ENCODE data around the gene CCND3.
"Not testable (repeated sequence)": the region's sequence is repeated elsewhere in the genome, so short reads cannot be mapped to it uniquely, and the experiment has no call there.

The CCND3 gene

DNA sequence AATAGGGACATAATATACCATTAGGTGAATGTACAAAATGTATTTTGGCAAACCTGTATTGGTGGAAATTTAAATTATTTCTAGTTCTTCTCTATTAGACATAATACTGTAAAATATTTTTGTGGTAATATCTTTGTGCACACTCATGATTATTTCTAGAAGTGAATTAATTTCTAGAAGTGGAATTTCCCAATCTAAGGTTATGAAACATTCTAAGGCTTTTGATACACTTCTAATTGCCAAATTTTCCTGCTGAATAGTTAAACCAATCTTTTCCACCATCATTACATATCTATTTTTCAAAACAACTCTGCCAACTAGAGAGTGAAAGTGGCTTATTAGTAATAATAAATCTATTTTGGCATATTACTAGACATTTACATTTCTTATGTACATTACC is 1.8 kb upstream of the CCND3 start:
- DNase-seq, result no peak

DNA sequence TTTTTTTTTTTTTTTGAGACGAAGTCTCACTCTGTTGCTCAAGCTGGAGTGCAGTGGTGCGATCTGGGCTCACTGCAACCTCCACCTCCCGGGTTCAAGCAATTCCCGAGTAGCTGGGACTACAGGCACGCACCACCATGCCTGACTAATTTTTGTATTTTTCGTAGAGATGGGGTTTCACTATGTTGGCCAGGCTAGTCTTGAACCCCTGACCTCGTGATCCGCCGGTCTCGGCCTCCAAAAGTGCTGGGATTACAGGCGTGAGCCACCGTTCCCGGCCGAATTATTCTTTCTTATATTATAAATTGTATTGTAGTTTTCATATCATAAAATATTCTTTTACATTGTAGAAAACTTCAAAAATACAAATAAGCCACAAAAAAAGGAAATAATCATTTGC is 1.3 kb upstream of the CCND3 start:
- DNase-seq, result not testable (repeated sequence)

DNA sequence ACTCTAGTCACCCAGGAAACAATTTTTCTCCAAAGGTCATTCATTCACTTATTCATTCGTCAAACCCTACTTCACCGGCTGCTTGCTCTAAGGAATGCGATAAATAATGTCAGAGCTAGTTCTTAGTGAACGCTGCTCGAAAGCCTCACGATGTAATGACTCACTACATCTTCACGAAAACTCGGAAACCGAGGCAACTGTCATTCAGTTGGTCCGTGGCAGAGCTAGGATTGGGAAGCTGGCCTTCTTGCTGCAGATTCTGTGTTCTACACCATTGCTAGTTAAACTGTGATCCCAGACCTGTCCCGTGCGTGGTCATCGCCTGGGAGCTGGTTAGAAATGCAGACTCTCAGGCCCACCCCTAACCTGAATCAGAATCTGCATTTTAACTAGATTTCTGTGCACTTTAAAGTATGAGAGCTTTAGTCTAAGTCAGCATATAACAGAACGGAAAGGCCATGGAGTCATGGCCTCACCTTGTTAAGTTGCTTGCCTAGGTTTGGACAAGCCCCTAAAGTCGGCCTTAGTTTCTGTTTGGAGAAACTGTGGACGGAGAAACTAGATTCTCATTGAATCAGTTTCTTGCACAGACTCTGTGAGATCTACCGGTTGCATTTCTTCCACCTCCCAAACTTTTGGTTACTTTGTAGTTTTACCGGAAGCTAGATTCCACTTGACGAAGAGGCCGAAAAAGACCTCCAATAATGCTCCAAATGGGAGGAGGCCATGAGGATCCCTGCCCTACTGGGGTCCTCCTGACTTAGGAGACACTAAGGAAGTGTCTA is 651 bp upstream of the CCND3 start:
- DNase-seq, result no peak

DNA sequence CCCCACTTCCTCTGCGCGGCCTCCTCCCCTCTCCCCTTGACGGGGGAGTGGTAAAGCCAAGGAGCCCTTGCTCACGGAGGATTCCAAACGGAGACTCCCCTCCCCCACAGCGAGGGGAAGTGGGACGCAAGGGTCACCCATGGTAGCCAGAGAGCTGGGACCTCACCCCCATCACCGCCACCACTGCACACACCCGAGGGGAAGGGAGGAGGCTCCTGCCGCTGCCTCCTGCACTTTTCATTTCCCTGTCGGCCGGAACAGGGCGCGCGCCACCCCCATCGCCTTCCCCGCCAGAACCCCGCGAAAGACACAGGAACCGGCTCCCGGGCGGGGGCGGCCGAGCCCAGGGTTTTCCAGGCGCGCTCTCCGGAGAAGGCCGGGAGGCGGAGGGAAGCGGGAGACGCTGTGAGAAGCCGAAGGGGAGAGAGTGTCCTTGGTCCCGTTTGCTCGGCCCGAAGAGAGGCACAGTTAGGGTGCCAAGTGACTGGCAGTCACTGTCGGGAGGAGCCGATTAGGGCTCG is 789 bp downstream of the CCND3 start:
- DNase-seq, result no peak

DNA sequence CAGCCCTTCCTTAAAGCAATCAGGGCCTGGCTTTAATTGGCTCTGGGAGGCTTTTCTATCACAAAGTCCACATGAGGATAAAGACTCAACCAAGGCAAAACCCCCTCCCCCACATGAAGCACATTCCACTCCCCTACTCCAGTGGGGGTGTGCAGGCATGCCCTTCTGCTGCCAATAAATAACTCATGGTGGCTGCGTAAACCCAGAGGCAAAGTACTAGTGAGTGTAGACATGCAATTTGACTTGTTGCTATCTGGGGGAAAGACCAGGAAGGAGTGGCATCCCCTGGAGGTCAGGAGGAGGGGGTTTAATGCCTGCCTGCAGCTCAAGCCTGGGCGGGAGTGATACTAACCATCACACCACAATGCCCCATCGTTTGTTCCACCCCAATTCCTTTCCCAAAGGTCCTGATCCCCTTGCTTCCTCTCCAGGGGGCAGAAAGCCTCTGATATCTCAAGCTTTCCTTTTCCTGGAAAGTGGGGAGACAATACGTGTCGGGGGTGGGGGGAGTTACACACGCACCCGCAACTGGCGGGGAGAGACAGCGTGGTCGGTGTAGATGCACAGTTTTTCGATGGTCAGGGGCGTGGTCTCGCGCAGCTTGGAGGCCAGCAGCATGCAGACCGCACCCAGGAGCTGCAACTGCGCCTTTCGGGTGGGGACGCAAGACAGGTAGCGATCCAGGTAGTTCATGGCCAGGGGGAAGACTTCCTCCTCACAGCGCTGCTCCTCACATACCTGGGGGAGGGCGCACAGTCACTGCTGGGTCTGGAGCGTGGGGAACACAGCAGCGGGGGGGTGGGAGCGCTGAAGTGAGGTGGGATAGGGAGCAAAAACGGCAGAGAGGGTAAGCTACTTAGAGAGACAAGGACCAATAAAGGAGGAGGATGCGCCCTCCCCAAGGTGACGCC is 1.5 kb downstream of the CCND3 start:
- DNase-seq, result no peak

DNA sequence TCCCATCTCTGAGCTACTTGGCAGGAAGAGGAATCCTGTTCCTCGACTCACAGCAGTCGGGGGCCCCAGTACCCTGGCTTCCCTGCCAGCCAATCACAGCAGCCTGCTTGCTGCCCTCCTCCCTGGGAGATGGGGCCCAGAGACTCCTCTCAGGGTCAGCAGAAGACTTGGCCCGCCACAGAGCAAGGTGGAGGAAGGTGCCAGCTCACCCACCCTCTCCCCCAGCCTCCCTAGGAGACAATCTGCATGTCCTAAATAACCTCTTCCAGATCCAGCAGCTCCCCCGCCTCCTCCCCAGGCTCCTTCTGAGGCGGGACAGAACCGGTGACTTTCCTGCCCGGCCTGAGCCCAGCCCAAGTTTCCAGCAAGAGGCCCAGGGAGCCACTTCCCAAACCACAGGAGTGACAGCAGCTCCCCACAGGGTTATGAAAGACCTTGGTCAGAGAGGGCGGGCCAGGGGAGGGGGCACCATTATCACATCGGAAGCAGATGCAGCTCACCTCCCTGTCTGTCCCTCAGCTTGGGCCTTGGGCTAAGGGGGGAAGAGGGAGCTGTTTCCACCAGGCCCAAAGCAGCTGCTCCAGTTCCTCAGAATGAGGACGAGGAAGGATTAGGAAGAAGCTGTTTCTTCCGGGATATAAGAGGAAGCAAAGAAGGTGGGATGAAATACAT is 2.3 kb downstream of the CCND3 start:
- DNase-seq, result no peak

DNA sequence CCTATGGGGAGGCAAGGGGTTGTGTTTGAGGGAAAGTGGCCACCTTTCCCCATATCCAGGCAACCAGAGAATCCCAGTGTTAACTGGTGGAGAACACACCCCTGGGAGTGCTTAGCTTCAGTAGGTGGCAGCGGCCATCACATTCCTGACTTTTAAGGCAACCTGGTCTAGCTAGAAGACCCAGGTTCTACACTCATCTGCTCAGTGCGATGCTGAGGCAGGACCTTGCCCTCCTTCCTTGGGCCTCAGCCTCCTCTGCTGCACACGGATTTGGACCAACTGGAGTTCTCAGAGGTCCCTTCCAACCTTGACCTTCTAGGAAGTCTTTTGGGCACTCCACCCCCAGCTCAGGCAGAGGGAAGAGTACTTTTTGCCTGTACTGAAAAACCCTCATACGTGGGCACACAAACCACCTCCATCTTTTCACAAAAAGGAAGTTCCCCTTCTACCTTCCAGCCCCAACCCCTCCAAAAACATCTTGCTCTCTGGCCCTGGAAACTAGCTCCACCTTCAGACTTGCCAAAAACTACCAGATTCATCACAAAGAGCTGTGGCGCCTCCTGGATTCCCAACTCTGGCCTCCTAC is 2.9 kb downstream of the CCND3 start:
- no peak for DNase-seq

DNA sequence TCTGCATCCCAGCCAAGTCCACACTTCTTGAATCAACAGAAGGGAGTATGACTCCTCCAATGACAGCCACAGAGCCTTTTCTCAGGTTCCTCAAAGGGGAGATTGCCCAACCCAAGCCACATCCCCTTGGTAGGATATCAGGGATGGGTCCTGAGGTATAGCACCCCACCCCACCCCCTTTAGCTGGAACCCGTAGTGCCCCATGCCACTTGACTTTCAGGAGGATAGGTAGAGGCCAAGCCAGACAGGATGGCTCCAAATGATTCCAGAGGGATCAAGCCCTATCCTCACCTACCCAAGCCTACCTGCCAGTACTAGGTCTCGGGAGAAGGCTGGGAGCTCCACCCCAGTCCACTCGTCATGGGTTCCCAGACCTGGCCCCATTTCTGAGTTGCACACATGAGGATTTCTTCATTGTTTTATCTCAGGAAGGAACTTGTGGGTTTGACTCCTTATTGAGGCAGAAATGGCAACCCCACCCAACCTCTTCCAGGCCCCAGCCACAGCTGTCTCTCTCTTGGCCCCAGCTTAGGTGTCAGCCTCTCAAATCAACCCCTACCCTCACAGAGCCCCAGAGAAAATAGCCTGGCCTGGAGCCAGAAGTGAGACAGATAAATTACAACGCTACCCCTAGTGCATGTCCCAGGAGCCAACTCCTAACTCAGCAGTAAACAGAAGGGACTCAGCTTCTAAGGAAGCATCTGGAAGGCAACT is 3.6 kb downstream of the CCND3 start:
- DNase-seq, result no peak

DNA sequence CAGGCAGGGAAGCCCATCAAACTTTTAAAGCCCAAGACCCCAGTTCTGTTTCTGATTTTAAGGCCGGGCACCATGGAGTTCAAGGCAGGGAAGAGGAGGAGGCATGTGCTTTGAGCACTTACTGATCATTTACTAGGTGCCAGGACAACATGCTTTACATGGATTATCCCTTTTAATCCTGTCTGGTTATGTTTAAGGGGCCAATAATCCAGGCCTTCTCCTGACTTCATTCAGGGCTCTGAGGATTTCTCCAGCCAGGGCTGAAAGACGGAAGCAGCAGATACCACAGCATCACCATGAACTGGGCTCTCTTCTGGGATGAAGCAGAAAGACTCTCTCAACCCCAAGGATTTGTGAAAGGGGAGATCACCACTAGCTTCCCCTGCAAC is 4.1 kb downstream of the CCND3 start:
- DNase-seq, result no peak

DNA sequence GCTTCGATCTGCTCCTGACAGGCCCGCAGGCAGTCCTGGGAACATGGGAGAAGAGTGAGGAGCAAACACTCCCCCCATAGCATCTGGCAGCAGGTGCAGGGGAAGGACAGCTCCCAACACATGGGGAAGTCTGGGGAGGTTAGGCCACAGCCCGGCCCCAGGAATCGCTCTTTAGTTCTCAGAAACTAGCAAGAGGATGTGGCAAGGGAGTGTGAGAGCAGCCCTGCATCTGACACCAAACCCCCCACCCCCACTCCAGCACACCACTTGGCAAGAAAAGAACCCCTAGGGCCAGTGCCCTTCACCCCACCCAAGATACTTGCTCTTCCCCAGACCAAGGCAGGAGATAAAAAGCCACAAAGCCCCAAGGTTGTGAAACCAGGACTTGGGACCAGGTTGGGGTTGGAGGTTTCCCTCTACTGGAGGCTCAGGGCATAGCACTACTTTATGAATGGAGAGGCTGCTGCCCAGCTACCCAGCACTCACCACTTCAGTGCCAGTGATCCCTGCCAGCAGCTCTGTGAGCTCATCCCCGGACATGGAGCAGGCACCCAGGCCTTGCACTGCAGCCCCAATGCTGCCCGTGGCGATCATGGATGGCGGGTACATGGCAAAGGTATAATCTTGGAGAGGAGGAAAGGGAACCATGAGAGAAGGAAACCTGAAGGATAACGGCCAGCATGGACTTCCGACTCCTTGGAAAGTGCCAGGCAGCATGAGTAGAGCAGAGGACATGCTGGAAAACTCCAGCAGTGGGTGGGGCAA is 5.4 kb downstream of the CCND3 start:
- peak; percentile 24 for DNase-seq

DNA sequence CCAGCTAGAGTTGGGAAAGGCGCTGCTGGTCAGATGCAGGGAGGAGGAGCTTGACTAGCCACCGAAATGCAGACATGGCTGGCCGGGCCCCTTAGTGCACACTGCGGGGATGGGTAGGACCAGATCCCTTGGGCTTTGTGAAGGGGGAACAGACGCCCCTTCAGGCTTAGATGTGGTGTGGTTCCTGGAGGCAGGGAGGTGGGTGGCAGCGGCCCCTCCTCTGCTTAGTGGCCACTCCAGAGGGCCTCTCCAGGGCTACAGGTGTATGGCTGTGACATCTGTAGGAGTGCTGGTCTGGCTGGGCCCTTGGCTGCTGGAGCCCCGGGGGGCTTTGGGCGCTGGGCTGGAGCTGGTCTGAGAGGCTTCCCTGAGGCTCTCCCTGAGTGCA is 5.9 kb downstream of the CCND3 start:
- DNase-seq, result no peak

DNA sequence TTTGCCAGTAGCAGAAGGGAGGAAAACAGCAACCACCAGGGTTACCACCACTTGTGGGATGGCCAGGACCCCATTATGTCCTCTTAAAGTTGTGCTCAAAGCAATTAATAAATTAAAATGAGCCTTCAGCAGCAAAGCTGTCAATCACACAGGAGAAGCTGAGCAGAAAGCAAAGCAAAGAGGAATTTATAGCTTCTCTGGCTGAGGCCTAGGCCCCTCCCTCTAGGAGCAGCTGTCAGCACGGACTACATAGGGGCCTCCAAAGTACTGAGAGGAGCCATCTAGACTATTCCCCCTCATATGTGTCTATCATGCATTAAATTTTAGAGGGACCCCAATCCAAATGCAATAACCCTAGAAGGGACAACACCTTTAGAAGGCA is 6.4 kb downstream of the CCND3 start:
- DNase-seq, result no peak

DNA sequence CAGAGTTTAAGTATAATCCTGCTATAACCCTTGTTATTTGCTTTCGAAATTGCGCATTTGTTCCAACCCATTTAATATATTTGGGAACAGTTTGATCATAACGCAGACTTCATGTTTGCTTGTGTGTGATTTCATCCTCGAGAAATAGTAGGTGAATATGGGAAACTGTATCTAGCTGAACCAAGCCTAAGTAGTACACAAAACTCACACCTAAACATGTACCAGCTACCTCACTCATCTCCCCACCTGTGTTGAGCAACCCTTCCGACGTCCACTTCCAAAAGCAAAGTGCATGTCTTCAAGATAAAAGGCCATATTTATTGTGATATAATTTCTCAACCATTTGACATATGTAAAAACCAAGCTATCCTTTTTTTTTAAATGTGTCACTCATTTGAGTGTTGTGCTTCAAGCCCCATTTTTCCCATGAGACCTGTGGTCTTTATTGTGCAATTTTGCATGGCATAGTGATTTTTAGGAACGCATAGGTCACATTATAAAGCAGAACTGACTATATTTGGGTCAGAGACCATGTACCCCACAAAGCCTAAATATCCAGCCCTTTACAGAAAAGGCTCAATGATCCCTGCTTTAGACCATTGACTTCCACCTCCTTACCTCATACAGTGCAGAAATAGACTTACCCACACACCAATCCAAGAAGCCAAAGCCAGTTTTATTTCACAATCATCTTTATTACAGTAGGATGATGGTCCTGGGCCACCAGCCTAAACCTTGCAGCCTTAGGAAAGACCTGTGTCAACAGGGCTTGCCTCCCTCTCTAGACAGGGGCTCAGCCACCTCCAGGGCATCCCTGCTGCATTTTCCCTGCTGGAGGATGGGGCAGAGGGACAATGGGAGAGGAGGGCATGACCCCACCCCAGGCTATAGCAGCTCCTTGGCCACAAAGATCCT is 7.1 kb downstream of the CCND3 start:
- no peak for DNase-seq

DNA sequence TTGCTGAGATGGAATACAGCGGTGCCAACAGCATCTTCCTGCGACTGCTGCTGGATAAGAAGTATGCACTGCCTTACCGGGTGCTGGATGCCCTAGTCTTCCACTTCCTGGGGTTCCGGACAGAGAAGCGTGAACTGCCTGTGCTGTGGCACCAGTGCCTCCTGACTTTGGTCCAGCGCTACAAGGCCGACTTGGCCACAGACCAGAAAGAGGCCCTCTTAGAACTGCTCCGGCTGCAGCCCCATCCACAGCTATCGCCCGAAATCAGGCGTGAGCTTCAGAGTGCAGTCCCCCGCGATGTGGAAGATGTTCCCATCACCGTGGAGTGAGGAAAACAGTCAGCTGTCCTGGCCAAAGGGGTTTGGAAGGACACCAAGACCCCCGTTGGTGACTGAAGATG is 9.2 kb downstream of the CCND3 start:
- DNase-seq, result no peak

DNA sequence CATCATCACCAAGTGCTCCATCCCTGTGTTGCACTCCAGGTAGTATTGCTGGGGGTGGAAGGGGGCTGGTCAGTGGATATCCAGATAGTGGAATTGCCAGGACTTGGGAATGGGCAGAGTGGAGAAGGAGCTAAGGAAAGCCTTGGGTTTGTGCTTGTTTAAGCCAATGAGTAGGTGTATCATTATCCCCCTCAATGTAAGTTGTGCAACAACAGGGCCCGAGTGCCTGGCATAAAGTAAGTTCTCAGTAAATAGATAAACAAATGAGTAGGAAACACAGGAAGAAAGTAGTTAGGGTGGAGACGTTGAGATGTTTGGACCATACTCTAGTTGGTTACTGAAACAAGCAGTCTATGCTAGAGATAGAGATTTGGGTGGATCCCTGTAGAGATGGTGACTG is 9.8 kb downstream of the CCND3 start:
- no peak for DNase-seq

DNA sequence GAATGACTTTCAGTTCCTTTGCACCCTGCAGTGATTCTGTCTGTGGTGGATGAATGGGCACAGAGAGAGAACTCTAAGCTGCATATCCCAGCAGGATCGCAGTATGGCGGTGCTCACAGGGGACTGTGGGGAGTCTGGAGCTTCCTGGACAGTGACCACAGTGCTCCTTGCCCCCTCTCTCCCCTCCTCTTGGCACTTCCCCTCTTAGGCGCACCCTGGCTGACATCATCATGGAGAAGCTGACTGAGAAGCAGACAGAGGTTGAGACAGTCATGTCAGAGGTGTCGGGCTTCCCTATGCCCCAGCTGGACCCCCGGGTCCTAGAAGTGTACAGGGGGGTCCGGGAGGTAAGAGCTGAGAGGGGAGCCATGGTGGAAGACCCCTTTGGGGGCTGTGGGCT is 11.7 kb downstream of the CCND3 start:
- DNase-seq, result no peak

DNA sequence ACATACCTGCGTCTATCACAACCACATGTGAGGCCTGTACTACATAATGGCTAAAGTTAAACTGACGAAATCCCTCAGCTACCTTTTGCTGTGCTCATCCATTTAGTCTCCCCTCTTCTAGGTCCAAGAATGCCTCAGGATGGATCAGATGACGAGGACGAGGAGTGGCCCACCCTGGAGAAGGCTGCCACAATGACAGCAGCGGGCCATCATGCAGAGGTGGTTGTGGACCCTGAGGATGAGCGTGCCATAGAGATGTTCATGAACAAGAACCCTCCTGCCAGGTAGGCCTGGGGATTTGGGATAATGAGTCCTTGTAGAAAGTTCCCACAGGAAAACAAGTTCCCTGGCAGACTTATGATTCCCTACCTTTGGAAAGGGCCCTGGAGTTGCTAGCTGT is 14.4 kb downstream of the CCND3 start:
- no peak for DNase-seq

DNA sequence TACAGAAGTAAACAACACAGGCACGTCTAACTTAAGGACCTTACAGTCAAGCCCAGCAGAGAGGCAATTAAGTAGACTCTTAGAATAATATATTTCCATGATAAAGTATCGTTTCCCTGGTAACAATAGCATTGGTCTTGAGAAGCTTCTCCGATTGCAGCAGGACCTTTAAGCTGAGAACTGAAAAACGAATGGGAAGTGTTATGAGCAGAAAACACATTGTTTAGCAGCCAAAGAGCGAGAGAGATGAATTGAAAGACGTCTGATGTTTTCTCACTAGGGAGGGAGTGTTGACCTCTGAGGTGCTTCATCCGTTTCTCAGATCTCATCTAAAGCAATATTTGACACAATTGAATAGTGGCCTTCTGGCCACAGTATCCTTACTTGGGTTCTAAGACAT is 19.5 kb downstream of the CCND3 start:
- no peak for DNase-seq

DNA sequence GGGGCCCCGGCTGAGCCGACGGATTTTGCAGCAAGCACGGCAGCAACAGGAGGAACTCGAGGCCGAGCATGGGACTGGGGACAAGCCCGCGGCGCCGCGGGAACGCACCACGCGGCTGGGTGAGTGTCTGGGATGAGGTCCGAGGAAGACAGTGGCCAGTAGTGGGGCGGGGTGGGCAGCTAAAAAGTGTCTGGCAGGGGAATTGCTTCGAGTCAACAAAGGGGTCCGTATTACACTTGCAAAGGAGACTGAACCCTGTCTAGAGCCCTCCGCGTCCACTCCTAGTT is 20.0 kb downstream of the CCND3 start:
- DNase-seq, result no peak

DNA sequence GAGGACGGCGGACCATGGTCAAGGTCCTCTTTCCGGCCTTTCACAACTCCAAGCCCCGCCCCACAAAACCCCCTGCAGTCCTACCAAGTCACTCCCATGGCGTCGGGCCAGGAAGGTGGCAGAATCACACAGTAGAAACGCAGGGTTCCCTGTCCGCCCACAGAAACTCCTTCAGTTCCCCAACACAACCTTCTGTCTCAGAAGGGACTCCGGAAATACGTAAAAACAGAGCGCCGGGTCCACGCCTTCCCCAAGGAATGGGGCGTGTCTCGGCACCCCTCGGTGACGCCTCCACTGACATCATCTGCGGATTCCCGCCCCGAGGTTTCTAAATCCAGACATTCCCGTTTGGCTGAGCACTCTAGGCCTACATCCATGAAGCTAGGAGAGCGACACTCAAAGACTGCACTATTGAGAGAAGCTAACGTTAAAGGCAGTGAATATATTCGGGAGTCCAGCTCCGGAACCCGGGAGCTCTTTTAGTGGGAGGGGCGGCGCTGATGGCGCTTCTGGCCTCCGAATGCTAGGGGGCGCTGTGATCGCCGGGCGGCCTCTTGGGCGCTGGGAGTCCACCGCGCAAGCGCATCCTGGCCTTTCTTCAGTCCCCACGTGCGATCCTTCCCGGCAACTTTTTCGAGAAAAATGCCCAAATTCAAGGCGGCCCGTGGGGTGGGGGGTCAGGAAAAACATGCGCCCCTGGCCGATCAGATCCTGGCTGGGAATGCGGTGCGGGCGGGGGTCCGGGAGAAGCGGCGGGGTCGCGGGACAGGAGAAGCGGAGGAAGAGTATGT is 20.5 kb downstream of the CCND3 start, which contains the start of the genes BYSL and MED20:
Gene BYSL, plus strand, starts transcription at position 579 of the 791 bp plus-strand sequence. Its CDS starts 64 bp downstream, at position 643.
Gene MED20, minus strand, starts transcription at position 219 of the 791 bp plus-strand sequence. Its CDS starts 121 bp downstream, at position 98.
- DNase-seq, result peak; percentile 95

All from NCI-H2227 treated with DMSO at 0.1 percent for 48 hours (cell line).